Measurements from ENCODE around the gene TNFRSF13B. TPM values are rescaled to one million over a fixed set of nuclear protein-coding genes. Genes with fewer than 3 reads are reported as not detected.

Gene TNFRSF13B
- total and polyA plus RNA-seq, 8 donors, result 0.25 to 1.8 (median 1.1) TPM; not detected in 4

DNA sequence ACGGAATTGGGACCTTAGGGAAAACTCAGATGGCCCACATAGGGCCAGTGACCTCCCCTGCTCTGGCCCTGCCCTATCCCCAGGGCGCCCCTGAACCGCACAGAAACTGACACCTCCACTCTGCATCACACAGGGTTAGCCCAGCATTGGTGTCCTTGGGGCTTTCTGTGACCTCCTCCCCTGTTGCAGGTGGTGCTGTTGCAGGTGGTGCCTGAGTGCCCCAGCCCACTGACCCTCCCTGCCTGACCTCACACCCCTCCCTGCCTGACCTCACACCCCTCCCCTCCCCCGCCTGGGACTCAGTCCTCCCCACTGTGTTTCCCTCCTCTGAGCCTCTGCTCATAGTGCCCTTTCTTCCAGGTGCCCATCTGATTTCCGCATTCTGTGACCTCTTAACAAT is 21.4 kb downstream of the TNFRSF13B start:
- Histone ChIP-seq H3K4me1 (no peaks in the 10 kb centered on the region), H3K36me3 (no peaks in the 10 kb centered on the region), H3K27ac (no peak overlapping the region), H3K9me3 (peaks cover 4 to 22% (median 19%) of the 10 kb centered on the region in 4 donors), H3K27me3 (peaks cover 0 to 36% (median 2%) of the 10 kb centered on the region in 3 donors), H3K4me3 (no peak overlapping the region)
- peak in 1 of 2 donors; percentile 13 for DNase-seq
- TF ChIP-seq EP300 (IDR thresholded peaks at IDR 0.05), result no peak
- TF ChIP-seq POLR2AphosphoS5 (IDR thresholded peaks at IDR 0.05), result no peak
- no peak for TF ChIP-seq POLR2A (IDR thresholded peaks at IDR 0.05)
- TF ChIP-seq CTCF (IDR thresholded peaks at IDR 0.05), result no peak
- WGBS, 5 donors, result 73 to 90% (median 77%) methylated on average over 4 to 5 of the region's 5 CpGs
- intact Hi-C loops (cut with DNase I; ENCODE audit: low total_unique reads), result no loop called here

GRCh38 chr17:16948587-16949376 is 23.1 kb downstream of the TNFRSF13B start:
- Histone ChIP-seq H3K9me3 (peaks cover 4 to 21% (median 17%) of the 10 kb centered on the region in 4 donors), H3K4me1 (no peaks in the 10 kb centered on the region), H3K36me3 (no peaks in the 10 kb centered on the region), H3K4me3 (no peak overlapping the region), H3K27ac (no peak overlapping the region), H3K27me3 (peaks cover 0 to 33% (median 0%) of the 10 kb centered on the region in 3 donors)
- 91 to 96% (median 93%) methylated on average over 6 of the region's 6 CpGs for WGBS, 5 donors
- intact Hi-C loops (cut with DNase I; ENCODE audit: low total_unique reads), result no loop called here
- DNase-seq, result no peak
- TF ChIP-seq CTCF (IDR thresholded peaks at IDR 0.05) (no peak), POLR2AphosphoS5 (IDR thresholded peaks at IDR 0.05) (no peak), EP300 (IDR thresholded peaks at IDR 0.05) (no peak), POLR2A (IDR thresholded peaks at IDR 0.05) (no peak)

DNA sequence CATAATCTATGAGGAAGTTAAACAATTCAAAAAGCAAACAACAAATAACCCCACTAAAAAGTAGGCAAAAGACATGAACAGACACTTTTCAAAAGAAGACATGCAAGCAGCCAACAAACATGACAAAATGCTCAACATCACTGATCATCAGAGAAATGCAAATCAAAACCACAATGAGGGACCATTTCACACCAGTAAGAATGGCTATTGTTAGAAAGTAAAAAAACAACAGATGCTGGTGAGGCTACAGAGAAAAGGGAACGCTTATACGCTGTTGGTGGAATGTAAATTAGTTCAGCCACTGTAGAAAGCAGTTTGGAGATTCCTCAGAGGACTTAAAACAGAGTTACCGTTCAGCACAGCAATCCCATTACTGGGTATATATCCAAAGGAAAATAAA is 24.4 kb downstream of the TNFRSF13B start:
- intact Hi-C loops (cut with DNase I; ENCODE audit: low total_unique reads), result no loop called here
- H3K9me3 ChIP-seq, result peaks cover 4 to 21% (median 17%) of the 10 kb centered on the region in 4 donors
- no peaks in the 10 kb centered on the region for H3K36me3 ChIP-seq
- no peak overlapping the region for H3K4me3 ChIP-seq
- 59 to 82% (median 78%) methylated on average over 3 of the region's 3 CpGs for WGBS, 5 donors
- peaks cover 0 to 28% (median 0%) of the 10 kb centered on the region in 3 donors for H3K27me3 ChIP-seq
- H3K4me1 ChIP-seq, result no peaks in the 10 kb centered on the region
- H3K27ac ChIP-seq, result no peak overlapping the region
- TF ChIP-seq CTCF (IDR thresholded peaks at IDR 0.05), result no peak
- no peak for TF ChIP-seq POLR2AphosphoS5 (IDR thresholded peaks at IDR 0.05)
- TF ChIP-seq EP300 (IDR thresholded peaks at IDR 0.05), result no peak
- DNase-seq, result no peak

- DNase-seq, result peak in 1 of 2 donors; percentile 20
- no peaks in the 10 kb centered on the region for H3K36me3 ChIP-seq
- peaks cover 4 to 21% (median 17%) of the 10 kb centered on the region in 4 donors for H3K9me3 ChIP-seq
- intact Hi-C loops (cut with DNase I; ENCODE audit: low total_unique reads), result no loop called here
- WGBS, 5 donors, result 62 to 80% (median 67%) methylated on average over 10 of the region's 10 CpGs
- no peaks in the 10 kb centered on the region for H3K4me1 ChIP-seq
- no peak overlapping the region for H3K4me3 ChIP-seq
- TF ChIP-seq POLR2A (IDR thresholded peaks at IDR 0.05) (no peak), POLR2AphosphoS5 (IDR thresholded peaks at IDR 0.05) (no peak), EP300 (IDR thresholded peaks at IDR 0.05) (no peak), CTCF (IDR thresholded peaks at IDR 0.05) (no peak)
- H3K27me3 ChIP-seq, result peaks cover 0 to 23% (median 0%) of the 10 kb centered on the region in 3 donors
- no peak overlapping the region for H3K27ac ChIP-seq
Observed at GRCh38 chr17:16945663-16946218, 26.2 kb downstream of the TNFRSF13B start.

Measured in stomach (tissue), 9 donors.